HG03520 (cell line): ENCODE results near the gene NPAS3.

Source experiments
- ATAC-seq: cut with Tn5 transposase; IDR thresholded peaks from one replicate; pipeline ENCODE4 v1.9.1; 2021; ENCODE audit warnings: mild to moderate bottlenecking, moderate library complexity; ENCODE audit not compliant: unreplicated experiment

The NPAS3 gene

GRCh38 chr14:33369041-33369440, 430.4 kb downstream of the NPAS3 start:
- ATAC-seq: no peak

GRCh38 chr14:33369972-33370371, 431.3 kb downstream of the NPAS3 start:
- ATAC-seq: peak; percentile 98

GRCh38 chr14:33370426-33370825, 431.7 kb downstream of the NPAS3 start:
- no peak for ATAC-seq

- ATAC-seq: no peak
Observed at GRCh38 chr14:33375196-33375595, 436.5 kb downstream of the NPAS3 start.

GRCh38 chr14:33375786-33376185, 437.1 kb downstream of the NPAS3 start:
- no peak for ATAC-seq

- no peak for ATAC-seq
Observed at GRCh38 chr14:33376510-33376909, 437.8 kb downstream of the NPAS3 start.

GRCh38 chr14:33377596-33378390, 439.1 kb downstream of the NPAS3 start:
- ATAC-seq: peak; percentile 67

GRCh38 chr14:33381717-33382116, 443.0 kb downstream of the NPAS3 start:
- ATAC-seq: no peak

GRCh38 chr14:33386140-33386539, 447.5 kb downstream of the NPAS3 start:
- no peak for ATAC-seq

- ATAC-seq: no peak
Observed at GRCh38 chr14:33386781-33387180, 448.1 kb downstream of the NPAS3 start.

GRCh38 chr14:33390335-33390734, 451.7 kb downstream of the NPAS3 start:
- ATAC-seq: no peak

GRCh38 chr14:33393231-33393894, 454.7 kb downstream of the NPAS3 start:
- ATAC-seq: no peak

GRCh38 chr14:33393895-33394368, 455.3 kb downstream of the NPAS3 start:
- ATAC-seq: no peak

GRCh38 chr14:33401311-33401710, 462.6 kb downstream of the NPAS3 start:
- no peak for ATAC-seq

- ATAC-seq: no peak
Observed at GRCh38 chr14:33402604-33403003, 463.9 kb downstream of the NPAS3 start.

- no peak for ATAC-seq
Observed at GRCh38 chr14:33404054-33404453, 465.4 kb downstream of the NPAS3 start.

GRCh38 chr14:33404964-33405574, 466.4 kb downstream of the NPAS3 start:
- ATAC-seq: no peak

- no peak for ATAC-seq
Observed at GRCh38 chr14:33406766-33407165, 468.1 kb downstream of the NPAS3 start.

- ATAC-seq: no peak
Observed at GRCh38 chr14:33408291-33408690, 469.6 kb downstream of the NPAS3 start.

GRCh38 chr14:33412450-33412849, 473.8 kb downstream of the NPAS3 start:
- ATAC-seq: no peak

- no peak for ATAC-seq
Observed at GRCh38 chr14:33413381-33413780, 474.7 kb downstream of the NPAS3 start.

GRCh38 chr14:33414041-33414440, 475.4 kb downstream of the NPAS3 start:
- ATAC-seq: no peak
